Subcutaneous adipose tissue (tissue), 4 donors: Measurements from ENCODE around the gene PDXK. TPM values are rescaled to one million over a fixed set of nuclear protein-coding genes. Genes with fewer than 3 reads are reported as not detected.

Experiments used
- CTCF ChIP-seq: fragments of 450-650 bp; IDR thresholded peaks from one replicate; pipeline ENCODE4 v1.5.1; 2016; ENCODE audit warnings: low read depth, mild to moderate bottlenecking, control low read depth, antibody characterized with exemption, moderate library complexity
- total RNA-seq, 4 donors: library from RNA; depleted of rRNA; stranded (reverse); fragments of >200 nt; gene quantifications; one replicate each; pipeline ENCODE4 v1.1.0, GENCODE V29; 2016

Gene PDXK
- total RNA-seq, 4 donors from 2014 or later: 63.6 to 261 (median 72.6) TPM

DNA sequence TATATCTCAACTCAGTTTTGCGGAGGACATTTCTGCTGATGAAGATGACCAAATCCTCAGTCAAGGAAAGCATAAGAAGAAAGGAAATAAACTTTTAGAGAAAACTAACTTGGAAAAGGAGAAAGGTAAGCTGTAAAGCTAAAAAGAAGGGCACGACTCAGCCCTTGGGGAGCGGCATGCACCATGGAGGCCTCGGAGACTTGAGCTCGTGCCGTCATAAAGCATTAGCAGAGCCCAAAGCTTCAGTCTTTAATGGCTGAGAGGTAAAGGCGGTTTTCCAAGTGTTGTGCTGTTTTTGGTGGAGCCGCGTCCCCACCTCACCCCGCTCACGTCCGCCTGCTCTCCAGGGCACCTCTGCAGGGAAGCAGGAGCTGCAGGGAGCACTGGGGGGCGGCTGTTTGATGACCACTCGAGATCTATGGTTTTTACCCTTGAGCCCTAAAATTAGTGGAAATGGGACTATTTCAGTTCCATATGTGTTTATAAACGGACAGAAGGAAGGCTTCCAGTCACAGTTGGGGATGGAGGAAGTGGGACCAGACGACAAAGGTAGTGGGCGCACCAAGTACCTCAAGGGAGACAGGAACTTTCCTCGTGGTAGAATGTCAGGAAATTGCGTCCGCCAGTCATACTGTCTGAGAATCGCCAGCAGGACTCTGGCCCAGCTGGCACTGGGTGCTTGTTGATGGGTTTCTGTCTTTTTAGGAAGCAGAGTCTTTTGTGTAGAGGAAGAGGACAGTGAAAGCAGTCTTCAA lies 31.9 kb upstream of the PDXK start:
- TF ChIP-seq CTCF: no peak

- TF ChIP-seq CTCF: no peak
These were observed 31.1 kb upstream of the PDXK start for GRCh38 chr21:43687566-43688399.

GRCh38 chr21:43688906-43689305 lies 30.0 kb upstream of the PDXK start:
- TF ChIP-seq CTCF: no peak

DNA sequence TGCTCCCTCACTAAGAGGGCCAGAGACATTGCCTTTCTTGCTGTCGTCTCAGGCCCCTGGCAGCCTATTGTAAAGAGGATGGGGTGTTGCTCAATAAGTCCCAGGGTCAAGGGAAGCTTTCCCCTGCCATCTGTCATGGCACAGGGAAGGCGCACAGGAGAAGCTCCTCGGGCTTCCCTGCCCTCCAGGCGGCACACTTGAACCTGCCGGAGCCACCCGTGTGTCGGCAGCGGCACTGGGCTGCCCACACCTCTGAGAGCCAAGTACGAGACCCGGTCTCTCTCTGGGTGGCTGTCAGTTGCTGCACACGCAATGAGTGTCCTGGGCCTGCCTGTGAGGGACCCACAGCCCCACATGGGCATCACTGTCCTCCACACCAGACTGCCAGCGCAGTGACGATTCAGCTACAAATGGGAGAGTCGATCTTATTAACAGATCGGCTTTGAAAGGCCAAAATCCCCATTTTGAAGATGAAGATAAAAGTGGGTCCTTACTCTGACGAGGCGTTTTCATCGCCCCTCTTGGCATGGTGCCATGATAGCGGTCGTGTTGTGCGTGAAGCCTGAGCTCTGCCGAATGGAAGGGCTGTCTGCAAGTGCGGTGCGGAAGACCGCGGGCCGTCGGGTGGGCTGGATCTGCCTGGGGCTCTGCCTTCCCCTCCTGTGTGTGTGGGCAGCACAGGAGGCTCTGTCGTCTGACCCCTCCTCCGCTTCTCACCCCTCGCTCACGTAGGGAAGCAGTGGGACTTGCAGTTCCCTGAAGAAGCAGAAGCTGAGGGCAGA lies 29.2 kb upstream of the PDXK start:
- TF ChIP-seq CTCF: no peak

DNA sequence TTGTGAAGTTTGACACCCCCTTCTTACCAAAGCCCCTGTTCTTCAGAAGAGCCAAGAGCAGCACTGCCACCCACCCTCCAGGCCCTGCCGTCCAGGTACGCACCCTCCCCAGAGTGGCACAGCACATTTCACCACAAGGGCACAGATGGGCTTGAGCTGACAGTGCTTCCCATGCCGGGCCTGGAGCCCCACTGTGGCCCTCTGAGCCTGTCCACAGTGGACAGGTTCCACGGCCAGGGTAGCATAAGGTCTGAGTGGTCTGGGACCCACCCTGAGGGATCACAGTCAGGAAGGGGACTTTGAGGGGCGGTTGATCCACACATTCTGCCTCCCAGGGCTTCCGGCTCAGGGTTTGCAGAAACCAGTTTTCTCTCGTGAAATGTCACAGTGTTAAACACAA lies 28.6 kb upstream of the PDXK start:
- TF ChIP-seq CTCF: no peak

DNA sequence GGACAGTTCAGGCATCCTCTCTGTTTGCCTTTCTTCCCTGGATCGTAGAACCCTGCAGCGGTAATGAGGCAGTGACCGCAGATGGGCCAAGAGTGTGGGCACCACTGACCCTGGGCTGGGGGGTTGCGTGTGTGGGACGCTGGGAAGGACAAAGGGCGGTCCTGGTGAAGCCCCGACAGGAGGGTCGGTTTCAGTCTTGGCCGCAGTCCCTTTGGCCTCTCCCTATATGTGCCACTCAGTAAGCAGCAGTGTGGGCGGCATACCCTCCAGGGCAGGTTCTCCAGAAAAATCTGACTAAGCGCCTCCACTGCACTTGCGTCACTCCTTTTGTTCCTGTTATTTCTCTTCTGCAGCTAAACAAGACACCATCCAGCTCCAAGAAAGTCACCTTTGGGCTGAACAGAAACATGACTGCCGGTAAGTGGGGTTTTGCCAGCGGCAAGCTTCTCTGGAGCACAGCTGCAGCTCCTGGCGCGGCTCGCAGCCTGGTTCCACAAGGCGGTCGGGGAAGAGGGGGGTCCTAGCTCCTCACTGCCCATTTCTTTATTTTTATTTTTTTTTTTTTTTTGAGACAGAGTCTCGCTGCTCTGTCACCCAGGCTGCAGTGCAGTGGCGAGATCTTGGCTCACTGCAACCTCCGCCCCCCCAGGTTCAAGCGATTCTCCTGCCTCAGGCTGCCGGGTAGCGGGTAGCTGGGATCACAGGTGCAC lies 27.7 kb upstream of the PDXK start:
- TF ChIP-seq CTCF: no peak
